Body of pancreas (tissue), 4 donors: ENCODE data around the gene TMEM229B. TPM values are rescaled to one million over a fixed set of nuclear protein-coding genes. Genes with fewer than 3 reads are reported as not detected.

Source experiments
- ATAC-seq: fragments of 150-250 bp; one replicate; pipeline ENCODE4 v1.9.1; 2016
- DNase-seq, 4 donors: peaks; one replicate each; pipeline ENCODE4 v3.0.0-alpha.2; 2019
- H3K27ac ChIP-seq, 4 donors: fragments of 200-600 bp; sonication (generic); 1 replicate in 3 of 4; 2 replicates in 1 of 4; pipeline versions ENCODE4 v1.5.1 to v1.6.1; 2016 to 2019; ENCODE audit warnings: mild to moderate bottlenecking in 1 of 4, mixed read lengths in 1 of 4, moderate library complexity in 1 of 4
- H3K27me3 ChIP-seq, 2 donors: fragments of 200-600 bp; sonication (generic); one replicate each; pipeline ENCODE4 v1.6.0; 2016; ENCODE audit warnings: mild to moderate bottlenecking in 1 of 2
- H3K36me3 ChIP-seq, 2 donors: fragments of 200-600 bp; sonication (generic); replicated peaks in 1 of 2; 2 replicates each; pipeline ENCODE4 v1.5.1; 2016; ENCODE audit warnings: low read depth in 2 of 2; ENCODE audit not compliant: insufficient read depth in 1 of 2
- H3K4me1 ChIP-seq: fragments of 200-600 bp; sonication (generic); one replicate; pipeline ENCODE4 v1.6.0; 2016
- H3K4me3 ChIP-seq, 2 donors: fragments of 200-600 bp; sonication (generic); 1 replicate in 1 of 2; 2 replicates in 1 of 2; pipeline ENCODE4 v1.5.1; 2016 to 2019
- H3K9me3 ChIP-seq, 3 donors: fragments of 200-600 bp; sonication (generic); 1 replicate in 2 of 3; 2 replicates in 1 of 3; pipeline ENCODE4 v1.5.1; 2016
- CTCF ChIP-seq, 7 experiments: fragments of 450-650 bp in 4 of 7; fragments of 200-600 bp in 3 of 7; sonication (generic) in 3 of 7; IDR thresholded peaks; one replicate each; pipeline ENCODE4 v1.5.1; 2016 to 2019; ENCODE audit warnings: antibody characterized with exemption in 7 of 7
- POLR2A ChIP-seq, 3 donors: fragments of 450-650 bp; IDR thresholded peaks; one replicate each; pipeline ENCODE4 v1.6.1; 2016; ENCODE audit warnings: antibody characterized with exemption in 3 of 3, mild to moderate bottlenecking in 2 of 3
- WGBS, 2 donors: methylation state at CpG; one replicate each; pipeline ENCODE4 v1.1.5; 2017; 5-methylcytosine and 5-hydroxymethylcytosine counted together
- intact Hi-C: fragments of 100-400 bp; cut with DNase I; formaldehyde crosslinking; loops from one replicate; pipeline ENCODE4 v1.15.1; 2023
- total RNA-seq, 2 donors: library from RNA; depleted of rRNA; stranded (reverse); fragments of >200 nt; gene quantifications; one replicate each; pipeline ENCODE4 v1.1.0, GENCODE V29; 2016

TMEM229B gene
- total RNA-seq, 2 donors from 2014 or later: 2.0 to 4.4 TPM

GRCh38 chr14:67497216-67497615 lies 8.7 kb upstream of the TMEM229B start:
- Histone ChIP-seq H3K27ac (no peak overlapping the region), H3K36me3 (no peaks in the 10 kb centered on the region), H3K4me1 (peaks cover 21% of the 10 kb centered on the region), H3K27me3 (no peaks in the 10 kb centered on the region), H3K4me3 (no peak overlapping the region), H3K9me3 (peaks cover 0 to 5% (median 0%) of the 10 kb centered on the region in 3 donors)
- no peak for ATAC-seq
- TF ChIP-seq POLR2A (IDR thresholded peaks at IDR 0.05) (no peak), CTCF (IDR thresholded peaks at IDR 0.05) (no peak)
- intact Hi-C loops: no loop called here
- DNase-seq: no peak
- 86 to 90% methylated on average over 13 of the region's 13 CpGs for WGBS, 2 donors

GRCh38 chr14:67495827-67496226 lies 7.3 kb upstream of the TMEM229B start:
- intact Hi-C loops: no loop called here
- ATAC-seq: no peak

GRCh38 chr14:67493092-67493717 lies 4.7 kb upstream of the TMEM229B start:
- no peak for DNase-seq
- Histone ChIP-seq H3K9me3 (peaks cover 0 to 5% (median 0%) of the 10 kb centered on the region in 3 donors), H3K4me3 (no peak overlapping the region), H3K36me3 (no peaks in the 10 kb centered on the region), H3K27me3 (no peaks in the 10 kb centered on the region), H3K27ac (peak overlapping the region in 3 of 4 donors; percentile 61 to 65 (median 63)), H3K4me1 (peaks cover 32% of the 10 kb centered on the region)
- no peak for TF ChIP-seq POLR2A (IDR thresholded peaks at IDR 0.05)
- TF ChIP-seq CTCF (IDR thresholded peaks at IDR 0.05): no peak
- WGBS, 2 donors: 94% methylated on average over 8 of the region's 8 CpGs
- intact Hi-C loops: no loop called here
- ATAC-seq: no peak

More at GRCh38 chr14:67495827-67496226, 7.3 kb upstream of the TMEM229B start:
- H3K27me3 ChIP-seq: no peaks in the 10 kb centered on the region
- H3K4me1 ChIP-seq: peaks cover 32% of the 10 kb centered on the region
- no peak overlapping the region for H3K4me3 ChIP-seq
- H3K9me3 ChIP-seq: peaks cover 0 to 5% (median 0%) of the 10 kb centered on the region in 3 donors
- TF ChIP-seq CTCF (IDR thresholded peaks at IDR 0.05) (no peak), POLR2A (IDR thresholded peaks at IDR 0.05) (no peak)
- H3K36me3 ChIP-seq: no peaks in the 10 kb centered on the region
- WGBS, 2 donors: 62 to 67% methylated on average over 1 of the region's 1 CpG
- DNase-seq: no peak
- H3K27ac ChIP-seq: no peak overlapping the region

- no peaks in the 10 kb centered on the region for H3K36me3 ChIP-seq
- no peaks in the 10 kb centered on the region for H3K27me3 ChIP-seq
- intact Hi-C loops: no loop called here
- WGBS, 2 donors: 38 to 54% methylated on average over 3 of the region's 3 CpGs
- ATAC-seq: peak; percentile 57
- peaks cover 32% of the 10 kb centered on the region for H3K4me1 ChIP-seq
- no peak overlapping the region for H3K4me3 ChIP-seq
- TF ChIP-seq CTCF (IDR thresholded peaks at IDR 0.05): no peak
- TF ChIP-seq POLR2A (IDR thresholded peaks at IDR 0.05): no peak
- peak in 3 of 4 donors; percentile 30 to 39 (median 39) for DNase-seq
- peak overlapping the region; percentile 59 to 65 (median 62) for H3K27ac ChIP-seq
- H3K9me3 ChIP-seq: peaks cover 0 to 5% (median 0%) of the 10 kb centered on the region in 3 donors
These were observed 4.0 kb upstream of the TMEM229B start for GRCh38 chr14:67492538-67492937.
